Parathyroid adenoma (tissue), 2 donors: ENCODE results near the gene C11orf71.

Source experiments
- H2AFZ ChIP-seq: fragments of 300-600 bp; sonication (generic); one replicate; pipeline ENCODE4 v1.7.0; 2017; ENCODE audit warnings: antibody characterized with exemption, mild to moderate bottlenecking
- H3K27ac ChIP-seq: fragments of 300-600 bp; sonication (generic); one replicate; pipeline ENCODE4 v1.7.0; 2017
- H3K27me3 ChIP-seq: fragments of 300-600 bp; sonication (generic); one replicate; pipeline ENCODE4 v1.7.0; 2017; ENCODE audit warnings: low read length; ENCODE audit not compliant: control insufficient read depth, insufficient read depth
- H3K36me3 ChIP-seq: fragments of 300-600 bp; sonication (generic); one replicate; pipeline ENCODE4 v1.7.0; 2017; ENCODE audit warnings: low read length; ENCODE audit not compliant: control insufficient read depth, insufficient read depth
- H3K4me1 ChIP-seq: fragments of 300-600 bp; sonication (generic); one replicate; pipeline ENCODE4 v1.7.0; 2017; ENCODE audit warnings: control low read depth
- H3K4me2 ChIP-seq: fragments of 300-600 bp; sonication (generic); one replicate; pipeline ENCODE4 v1.7.0; 2017; ENCODE audit warnings: low read length
- H3K4me3 ChIP-seq: fragments of 300-600 bp; sonication (generic); one replicate; pipeline ENCODE4 v1.7.0; 2017; ENCODE audit warnings: low read depth, low read length
- H3K79me2 ChIP-seq: fragments of 300-600 bp; sonication (generic); one replicate; pipeline ENCODE4 v1.7.0; 2017; ENCODE audit warnings: control low read depth
- H3K9ac ChIP-seq: fragments of 300-600 bp; sonication (generic); one replicate; pipeline ENCODE4 v1.7.0; 2017; ENCODE audit warnings: mild to moderate bottlenecking
- H3K9me3 ChIP-seq: fragments of 300-600 bp; sonication (generic); one replicate; pipeline ENCODE4 v1.7.0; 2017; ENCODE audit warnings: low read length; ENCODE audit not compliant: control insufficient read depth
- TF ChIP-seq, protein P1 (sequence below): fragments of 300-600 bp; sonication (generic); IDR thresholded peaks from one replicate; pipeline ENCODE4 v1.7.0; 2017; ENCODE audit warnings: antibody characterized with exemption, mild to moderate bottlenecking
- donor health status: primary hyperparathyroidism.

Gene C11orf71

DNA sequence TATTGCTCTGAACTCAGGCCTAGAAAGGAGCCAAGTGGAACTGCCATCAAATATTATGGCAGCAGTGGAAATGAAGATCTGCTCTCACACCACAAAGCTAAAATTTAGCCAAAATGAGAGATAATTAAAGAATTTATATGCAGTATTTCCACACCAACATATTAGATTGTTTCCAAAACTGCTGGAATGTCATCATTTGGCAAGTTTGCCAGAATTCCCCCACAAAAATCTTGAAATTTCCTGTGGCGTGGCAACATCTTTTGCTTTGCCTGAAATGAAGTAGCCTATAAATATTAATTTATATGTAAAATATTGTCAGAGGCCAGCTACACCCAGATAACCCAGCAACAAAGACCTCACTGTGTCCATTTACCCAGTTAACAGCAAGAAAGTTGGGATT lies 13.8 kb downstream of the C11orf71 start:
- Histone ChIP-seq H3K9me3 (no peaks in the 10 kb centered on the region), H3K9ac (no peak overlapping the region), H3K4me2 (no peak overlapping the region), H3K4me3 (no peak overlapping the region), H3K36me3 (no peaks in the 10 kb centered on the region), H3K79me2 (no peaks in the 10 kb centered on the region), H3K4me1 (no peaks in the 10 kb centered on the region), H3K27me3 (no peaks in the 10 kb centered on the region), H3K27ac (no peak overlapping the region), H2AFZ (no peak overlapping the region)
- TF ChIP-seq, protein P1, sequence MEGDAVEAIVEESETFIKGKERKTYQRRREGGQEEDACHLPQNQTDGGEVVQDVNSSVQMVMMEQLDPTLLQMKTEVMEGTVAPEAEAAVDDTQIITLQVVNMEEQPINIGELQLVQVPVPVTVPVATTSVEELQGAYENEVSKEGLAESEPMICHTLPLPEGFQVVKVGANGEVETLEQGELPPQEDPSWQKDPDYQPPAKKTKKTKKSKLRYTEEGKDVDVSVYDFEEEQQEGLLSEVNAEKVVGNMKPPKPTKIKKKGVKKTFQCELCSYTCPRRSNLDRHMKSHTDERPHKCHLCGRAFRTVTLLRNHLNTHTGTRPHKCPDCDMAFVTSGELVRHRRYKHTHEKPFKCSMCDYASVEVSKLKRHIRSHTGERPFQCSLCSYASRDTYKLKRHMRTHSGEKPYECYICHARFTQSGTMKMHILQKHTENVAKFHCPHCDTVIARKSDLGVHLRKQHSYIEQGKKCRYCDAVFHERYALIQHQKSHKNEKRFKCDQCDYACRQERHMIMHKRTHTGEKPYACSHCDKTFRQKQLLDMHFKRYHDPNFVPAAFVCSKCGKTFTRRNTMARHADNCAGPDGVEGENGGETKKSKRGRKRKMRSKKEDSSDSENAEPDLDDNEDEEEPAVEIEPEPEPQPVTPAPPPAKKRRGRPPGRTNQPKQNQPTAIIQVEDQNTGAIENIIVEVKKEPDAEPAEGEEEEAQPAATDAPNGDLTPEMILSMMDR, result no peak

DNA sequence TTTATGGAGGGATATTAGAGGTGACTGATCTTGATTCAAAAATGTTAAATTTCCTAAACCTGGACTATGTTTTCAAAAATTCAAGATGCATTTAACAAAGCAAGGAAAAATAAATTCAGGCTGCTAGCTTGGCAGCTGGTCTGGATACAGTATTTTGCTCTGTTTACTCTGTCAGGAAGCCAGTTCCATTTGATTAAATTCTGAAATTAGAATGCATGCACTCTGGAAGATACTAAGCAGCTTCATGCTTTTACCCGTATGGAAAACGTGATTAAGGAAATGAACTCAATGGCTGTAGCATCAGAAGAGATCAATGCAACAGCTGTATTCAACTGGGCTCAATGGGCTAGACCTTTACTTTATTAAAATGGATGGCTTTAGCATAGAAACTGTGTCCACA lies 14.2 kb downstream of the C11orf71 start:
- H3K36me3 ChIP-seq, result no peaks in the 10 kb centered on the region
- H3K4me1 ChIP-seq, result no peaks in the 10 kb centered on the region
- no peak overlapping the region for H3K4me3 ChIP-seq
- no peaks in the 10 kb centered on the region for H3K9me3 ChIP-seq
- no peak overlapping the region for H3K4me2 ChIP-seq
- TF ChIP-seq, protein P1, result no peak
- H2AFZ ChIP-seq, result no peak overlapping the region
- H3K27me3 ChIP-seq, result no peaks in the 10 kb centered on the region
- no peaks in the 10 kb centered on the region for H3K79me2 ChIP-seq
- no peak overlapping the region for H3K9ac ChIP-seq
- H3K27ac ChIP-seq, result no peak overlapping the region

DNA sequence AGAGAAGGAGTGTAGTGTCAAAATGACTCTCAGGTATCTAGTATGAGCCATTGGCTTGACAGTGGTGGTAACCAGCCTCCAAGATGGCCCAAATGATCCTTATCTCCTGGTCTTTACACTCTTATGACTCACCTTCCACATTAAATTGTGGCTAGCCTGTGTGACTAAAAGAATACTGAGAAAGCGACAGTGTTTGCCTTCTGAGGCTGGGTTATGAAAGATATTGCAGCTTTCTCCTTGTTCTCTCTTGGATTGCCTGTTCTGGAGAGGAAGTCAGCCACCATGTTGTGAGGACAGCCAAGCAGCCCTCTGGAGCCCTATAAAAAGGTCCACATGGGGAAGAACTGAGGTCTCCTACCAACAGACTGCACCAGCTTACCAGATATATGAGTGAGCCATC lies 15.8 kb downstream of the C11orf71 start:
- Histone ChIP-seq H3K79me2 (no peaks in the 10 kb centered on the region), H3K4me3 (no peak overlapping the region), H3K4me1 (no peaks in the 10 kb centered on the region), H3K27ac (no peak overlapping the region), H3K9me3 (no peaks in the 10 kb centered on the region), H3K36me3 (no peaks in the 10 kb centered on the region), H2AFZ (no peak overlapping the region), H3K9ac (no peak overlapping the region), H3K4me2 (no peak overlapping the region), H3K27me3 (no peaks in the 10 kb centered on the region)
- TF ChIP-seq, protein P1, result no peak

DNA sequence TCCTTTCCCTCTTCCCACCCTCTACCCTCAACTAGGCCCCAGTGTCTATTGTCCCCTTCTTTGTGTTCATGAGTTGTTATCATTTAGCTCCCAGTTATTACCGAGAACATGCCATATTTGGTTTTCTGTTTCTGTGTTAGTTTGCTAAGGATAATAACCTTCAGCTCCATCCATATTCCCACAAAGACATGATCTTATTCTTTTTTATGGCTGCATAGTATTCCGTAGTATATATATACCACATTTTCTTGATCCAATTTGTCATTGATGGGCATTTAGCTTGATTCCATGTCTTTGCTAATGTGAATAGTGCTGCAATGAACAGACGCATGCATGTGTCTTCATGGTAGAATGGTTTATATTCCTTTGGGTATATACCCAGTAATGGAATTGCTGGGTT lies 17.8 kb downstream of the C11orf71 start:
- TF ChIP-seq, protein P1, result no peak
- H3K27ac ChIP-seq, result no peak overlapping the region
- no peaks in the 10 kb centered on the region for H3K79me2 ChIP-seq
- no peaks in the 10 kb centered on the region for H3K36me3 ChIP-seq
- no peaks in the 10 kb centered on the region for H3K4me1 ChIP-seq
- no peak overlapping the region for H3K4me3 ChIP-seq
- H3K9ac ChIP-seq, result no peak overlapping the region
- no peaks in the 10 kb centered on the region for H3K9me3 ChIP-seq
- H3K4me2 ChIP-seq, result no peak overlapping the region
- H3K27me3 ChIP-seq, result no peaks in the 10 kb centered on the region
- no peak overlapping the region for H2AFZ ChIP-seq

DNA sequence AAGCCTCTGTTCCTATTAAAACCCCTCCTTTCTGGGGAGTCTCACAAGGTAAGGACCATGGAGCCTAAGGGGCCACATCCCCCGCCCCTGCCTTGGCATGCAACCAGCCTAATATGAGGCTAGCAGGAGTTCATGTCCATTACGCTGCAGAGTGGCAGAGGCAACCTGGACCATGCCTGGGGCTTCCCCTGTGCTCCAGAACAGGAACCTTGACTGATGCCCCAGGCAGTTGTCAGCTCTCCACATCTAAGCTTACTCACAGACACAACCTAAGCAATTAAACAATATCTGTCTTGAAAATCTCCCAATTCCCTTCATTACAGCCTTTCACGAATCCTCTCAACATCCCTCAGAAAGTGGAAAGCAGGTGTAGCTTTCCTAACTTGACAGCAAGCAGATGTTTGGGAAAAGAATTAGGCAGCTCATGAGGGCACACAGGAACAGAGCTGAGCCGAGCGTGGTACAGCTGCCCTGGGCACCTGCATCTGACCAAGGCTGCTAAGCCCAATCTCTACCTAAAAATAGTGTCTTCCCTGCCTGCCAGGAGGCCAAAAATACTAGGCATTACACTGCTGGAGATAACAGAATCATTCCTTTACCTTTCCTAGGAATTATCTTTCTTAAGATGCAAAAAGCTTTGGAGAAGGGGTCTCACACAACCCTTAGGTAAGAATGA lies 20.8 kb downstream of the C11orf71 start:
- H3K27ac ChIP-seq, result no peak overlapping the region
- no peak overlapping the region for H3K9ac ChIP-seq
- no peak overlapping the region for H3K4me2 ChIP-seq
- TF ChIP-seq, protein P1, result no peak
- no peaks in the 10 kb centered on the region for H3K27me3 ChIP-seq
- no peaks in the 10 kb centered on the region for H3K79me2 ChIP-seq
- no peaks in the 10 kb centered on the region for H3K4me1 ChIP-seq
- no peak overlapping the region for H2AFZ ChIP-seq
- no peaks in the 10 kb centered on the region for H3K9me3 ChIP-seq
- H3K4me3 ChIP-seq, result no peak overlapping the region
- no peaks in the 10 kb centered on the region for H3K36me3 ChIP-seq
